Heart right ventricle (tissue), 16 donors: ENCODE results near the gene RPRD1B. TPM values are rescaled to one million over a fixed set of nuclear protein-coding genes. Genes with fewer than 3 reads are reported as not detected.
A peak's percentile ranks its signal among the peaks of the same experiment; 100 is the strongest.

Experiments
- ATAC-seq, 8 donors: fragments of 200-7000 bp; cut with Tn5 transposase; one replicate each; pipeline ENCODE4 v1.9.1; 2020; ENCODE audit warnings: mild to moderate bottlenecking in 8 of 8, moderate library complexity in 8 of 8, moderate number of reproducible peaks in 1 of 8
- DNase-seq, 2 donors: peaks; one replicate each; pipeline ENCODE4 v3.0.0-alpha.2; 2020
- H3K27ac ChIP-seq, 10 donors: fragments of 200-600 bp; sonication (generic) in 2 of 10; one replicate each; pipeline versions ENCODE4 v1.5.0 to v1.8.0; 2020 to 2022; ENCODE audit warnings: mild to moderate bottlenecking in 3 of 10
- H3K27me3 ChIP-seq, 7 donors: fragments of 200-600 bp; one replicate each; pipeline ENCODE4 v1.8.0; 2021 to 2022; ENCODE audit warnings: mild to moderate bottlenecking in 2 of 7
- H3K36me3 ChIP-seq, 9 donors: fragments of 200-600 bp; sonication (generic) in 1 of 9; one replicate each; pipeline versions ENCODE4 v1.5.0 to v1.8.0; 2020 to 2022; ENCODE audit warnings: mild to moderate bottlenecking in 2 of 9
- H3K4me1 ChIP-seq, 9 donors: fragments of 200-600 bp; sonication (generic) in 1 of 9; one replicate each; pipeline versions ENCODE4 v1.5.0 to v1.8.0; 2020 to 2022; ENCODE audit warnings: mild to moderate bottlenecking in 4 of 9
- H3K4me3 ChIP-seq, 10 donors: fragments of 200-600 bp; sonication (generic) in 2 of 10; one replicate each; pipeline versions ENCODE4 v1.5.0 to v1.8.0; 2020 to 2022; ENCODE audit warnings: mild to moderate bottlenecking in 7 of 10, moderate library complexity in 2 of 10
- H3K9me3 ChIP-seq, 11 donors: fragments of 200-600 bp in 10 of 11; sonication (generic) in 2 of 11; one replicate each; pipeline versions ENCODE4 v1.5.0 to v1.8.0; 2013 to 2022; ENCODE audit warnings: mild to moderate bottlenecking in 2 of 11, control low read depth in 1 of 11, moderate library complexity in 1 of 11
- WGBS, 2 donors: extraction: QIAGEN DNeasy Blood & Tissue Kit; methylation state at CpG; one replicate each; pipeline ENCODE4 v1.1.7; 2013; ENCODE audit warnings: inconsistent platforms in 1 of 2; 5-methylcytosine and 5-hydroxymethylcytosine counted together
- intact Hi-C, 10 donors: fragments of 100-400 bp; cut with DNase I; formaldehyde crosslinking; loops; one replicate each; pipeline versions ENCODE4 v1.11.1 to v1.14.2; 2022
- polyA plus RNA-seq, 2 donors: library from polyadenylated mRNA; stranded (reverse); fragments of 200-250 nt; gene quantifications; one replicate each; pipeline ENCODE4 v1.2.3, GENCODE V29; 2013
- total RNA-seq, 10 donors: library from RNA; stranded (reverse); fragmentation: NEBNext Ultra II Directional in 3 of 10; extraction: Animal tissue kit (Norgen Biotek cat#: 25700) in 3 of 10; gene quantifications; one replicate each; pipeline versions ENCODE4 v1.2.1 to v1.2.4, GENCODE V29; 2021 to 2023
- TF ChIP-seq, protein P1 (sequence below), 9 donors: fragments of 200-600 bp; sonication (generic) in 2 of 9; IDR thresholded peaks; one replicate each; pipeline versions ENCODE4 v1.5.0 to v1.8.0; 2021 to 2022; ENCODE audit warnings: antibody characterized with exemption in 9 of 9, mild to moderate bottlenecking in 5 of 9, moderate library complexity in 1 of 9
- donor health status: Arrhythmogenic right ventricular cardiomyopathy.
- donor health status: ischemic (EF 13 %, LVEDD 7.1; RV severe dilation, severe dysfunction).
- donor health status: healthy with polysubstance abuse.
- donor health status: DM: no; HTN: yes; CAD: no.
- donor health status: DM: no; HTN: no; CAD: no.
- donor health status: ischemic (EF 25% LVEDD 6.9; RV normal size, moderate dysfunction).
- donor health status: ischemic (EF 25% LVEDD 5.7; RV mildly dilated, moderate dysfunction).
- donor health status: healthy.
- donor health status: DM: yes; HTN: yes; CAD: no.
- donor health status: Ischemic cardiomyopathy.
- donor health status: ischemic (EF 35%, LVEDD 5.7; RV mildly dilated, moderate dysfunction).
- donor health status: nonischemic (EF 11% LVEDD 7.7; RV severe dilation, severe dysfunction).
- donor health status: DM: yes; HTN: yes; CAD: no.
- donor health status: PGD.
- donor health status: ischemic (EF 29% LVEDD 5.4; RV normal size, mild dysfunction).
- donor health status: nonischemic (EF 23%, LVEDD 6.1; RV moderate dilation, normal function).

The RPRD1B gene
- total and polyA plus RNA-seq, 12 donors = 10.4 to 78.1 (median 47.3) TPM

DNA sequence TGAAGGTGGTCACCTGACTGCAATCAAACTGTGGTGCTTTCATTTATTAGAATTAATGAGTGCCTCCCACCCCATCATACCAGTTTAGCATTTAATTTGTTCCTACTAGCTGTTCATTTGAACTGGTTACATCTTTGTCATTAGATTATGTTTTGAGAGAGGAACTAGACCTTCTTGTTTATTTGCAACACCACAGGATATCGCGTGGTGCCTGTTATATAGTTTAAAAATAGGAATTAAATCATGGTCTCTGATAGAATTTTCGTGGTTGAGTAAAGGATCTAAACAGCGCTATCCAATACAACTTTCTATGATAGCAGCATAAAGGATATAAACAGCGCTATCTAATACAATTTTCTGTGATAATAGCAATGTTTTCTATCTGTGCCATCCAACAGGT lies 2.8 kb downstream of the RPRD1B start:
- 75 to 76% methylated on average over 5 of the region's 5 CpGs for WGBS, 2 donors
- Histone ChIP-seq H3K36me3 (peaks cover 0 to 58% (median 10%) of the 10 kb centered on the region in 9 donors), H3K27me3 (no peaks in the 10 kb centered on the region), H3K4me1 (peaks cover 4 to 62% (median 51%) of the 10 kb centered on the region in 9 donors), H3K4me3 (no peak overlapping the region), H3K27ac (peak overlapping the region in 1 of 10 donors; percentile 20), H3K9me3 (no peaks in the 10 kb centered on the region)
- no peak for ATAC-seq
- intact Hi-C loops = no loop called here
- no peak for DNase-seq
- TF ChIP-seq, protein P1, sequence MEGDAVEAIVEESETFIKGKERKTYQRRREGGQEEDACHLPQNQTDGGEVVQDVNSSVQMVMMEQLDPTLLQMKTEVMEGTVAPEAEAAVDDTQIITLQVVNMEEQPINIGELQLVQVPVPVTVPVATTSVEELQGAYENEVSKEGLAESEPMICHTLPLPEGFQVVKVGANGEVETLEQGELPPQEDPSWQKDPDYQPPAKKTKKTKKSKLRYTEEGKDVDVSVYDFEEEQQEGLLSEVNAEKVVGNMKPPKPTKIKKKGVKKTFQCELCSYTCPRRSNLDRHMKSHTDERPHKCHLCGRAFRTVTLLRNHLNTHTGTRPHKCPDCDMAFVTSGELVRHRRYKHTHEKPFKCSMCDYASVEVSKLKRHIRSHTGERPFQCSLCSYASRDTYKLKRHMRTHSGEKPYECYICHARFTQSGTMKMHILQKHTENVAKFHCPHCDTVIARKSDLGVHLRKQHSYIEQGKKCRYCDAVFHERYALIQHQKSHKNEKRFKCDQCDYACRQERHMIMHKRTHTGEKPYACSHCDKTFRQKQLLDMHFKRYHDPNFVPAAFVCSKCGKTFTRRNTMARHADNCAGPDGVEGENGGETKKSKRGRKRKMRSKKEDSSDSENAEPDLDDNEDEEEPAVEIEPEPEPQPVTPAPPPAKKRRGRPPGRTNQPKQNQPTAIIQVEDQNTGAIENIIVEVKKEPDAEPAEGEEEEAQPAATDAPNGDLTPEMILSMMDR (IDR thresholded peaks at IDR 0.05) = no peak

DNA sequence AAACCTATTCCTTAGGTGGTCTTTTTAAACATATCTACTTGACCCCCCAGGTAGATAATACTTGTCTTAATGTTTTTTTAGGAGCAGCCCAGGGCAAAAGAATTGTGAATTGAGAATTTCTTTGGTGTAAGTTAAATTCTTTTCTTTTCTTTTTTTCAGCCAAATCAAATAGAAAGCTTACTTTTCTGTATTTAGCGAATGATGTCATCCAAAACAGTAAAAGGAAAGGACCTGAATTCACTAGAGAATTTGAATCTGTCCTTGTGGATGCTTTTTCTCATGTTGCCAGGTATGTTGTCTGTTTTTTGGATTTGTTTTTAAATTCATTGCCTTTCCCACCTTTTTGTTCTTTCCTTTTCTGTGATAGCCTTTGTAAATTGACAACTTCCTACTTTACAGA lies 6.7 kb downstream of the RPRD1B start:
- ATAC-seq = no peak

DNA sequence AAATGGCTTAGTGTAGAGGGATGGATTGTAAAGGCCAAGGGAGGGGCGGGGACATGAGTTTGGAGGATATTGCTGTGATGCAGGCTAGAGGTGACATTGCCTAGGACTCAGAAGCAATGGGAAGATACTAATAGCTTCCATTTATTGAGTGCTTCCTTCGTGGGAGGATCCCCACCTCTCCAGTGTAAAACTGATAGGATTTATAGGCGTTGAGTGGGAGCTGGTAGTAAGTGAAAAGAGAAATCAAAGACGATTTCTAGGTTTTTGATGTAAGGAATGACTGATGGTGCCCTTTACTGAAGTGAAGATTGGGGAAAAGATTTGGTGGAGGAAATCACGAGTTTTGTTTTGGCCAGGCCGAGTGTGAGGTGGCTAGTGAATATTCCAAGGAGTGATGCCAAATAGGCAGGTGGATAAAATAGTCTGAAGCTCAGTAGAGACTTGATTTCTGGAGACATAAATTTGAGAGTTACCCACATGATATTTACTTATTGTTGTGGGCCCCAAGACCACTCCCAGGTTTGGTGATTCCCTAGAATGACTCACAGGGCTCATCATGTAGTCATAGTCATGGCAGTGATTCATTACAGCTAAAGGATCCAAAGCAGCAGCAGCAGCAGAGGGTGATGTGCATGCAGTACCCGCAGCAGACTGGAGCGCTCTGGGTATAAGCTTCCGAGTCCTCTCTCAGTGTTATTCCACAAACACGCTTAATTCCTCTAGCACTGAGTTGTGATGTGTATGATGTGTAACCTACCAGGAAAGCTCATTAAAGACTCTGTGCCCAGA lies 10.2 kb downstream of the RPRD1B start:
- Histone ChIP-seq H3K27ac (no peak overlapping the region), H3K4me3 (no peak overlapping the region), H3K9me3 (no peaks in the 10 kb centered on the region), H3K4me1 (peaks cover 0 to 34% (median 12%) of the 10 kb centered on the region in 9 donors), H3K36me3 (peaks cover 0 to 91% (median 31%) of the 10 kb centered on the region in 9 donors), H3K27me3 (no peaks in the 10 kb centered on the region)
- DNase-seq (no peak), ATAC-seq (peak in 2 of 8 donors; percentile 47 to 50)
- intact Hi-C loops = no loop called here
- WGBS, 2 donors = 91% methylated on average over 10 of the region's 10 CpGs
- TF ChIP-seq, protein P1 (IDR thresholded peaks at IDR 0.05) = no peak

More for the DNA sequence above, 6.7 kb downstream of the RPRD1B start:
- H3K9me3 ChIP-seq = no peaks in the 10 kb centered on the region
- no peak for DNase-seq
- TF ChIP-seq, protein P1 (IDR thresholded peaks at IDR 0.05) = no peak
- no peak overlapping the region for H3K4me3 ChIP-seq
- peaks cover 0 to 93% (median 27%) of the 10 kb centered on the region in 9 donors for H3K36me3 ChIP-seq
- intact Hi-C loops = no loop called here
- H3K27ac ChIP-seq = no peak overlapping the region
- 55 to 100% methylated on average over 1 of the region's 1 CpG for WGBS, 2 donors
- no peaks in the 10 kb centered on the region for H3K27me3 ChIP-seq
- H3K4me1 ChIP-seq = peaks cover 0 to 41% (median 26%) of the 10 kb centered on the region in 9 donors

DNA sequence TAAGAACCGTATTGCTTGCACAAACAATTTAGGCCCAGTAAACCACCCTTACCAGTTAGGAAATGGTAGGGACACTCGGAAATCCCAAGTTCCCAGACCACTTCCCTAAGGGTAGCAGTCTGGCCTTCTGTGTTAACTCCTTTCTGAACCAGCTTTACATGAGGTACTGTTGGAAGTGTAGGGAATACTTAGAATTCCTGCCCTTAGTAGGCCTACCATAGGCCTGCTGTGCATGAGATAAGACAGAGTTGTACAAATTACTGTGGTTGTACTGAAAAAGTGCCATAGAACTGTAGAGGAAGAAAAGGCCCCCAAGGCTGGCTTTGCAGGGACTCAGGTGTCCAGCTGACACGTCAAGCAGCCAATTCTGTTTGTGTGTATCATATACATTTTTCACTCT lies 11.1 kb downstream of the RPRD1B start:
- DNase-seq = no peak
- peaks cover 0 to 41% (median 13%) of the 10 kb centered on the region in 9 donors for H3K4me1 ChIP-seq
- WGBS, 2 donors = 63 to 97% methylated on average over 3 of the region's 3 CpGs
- peaks cover 0 to 96% (median 35%) of the 10 kb centered on the region in 9 donors for H3K36me3 ChIP-seq
- intact Hi-C loops = no loop called here
- TF ChIP-seq, protein P1 (IDR thresholded peaks at IDR 0.05) = no peak
- H3K27ac ChIP-seq = no peak overlapping the region
- no peaks in the 10 kb centered on the region for H3K9me3 ChIP-seq
- no peak overlapping the region for H3K4me3 ChIP-seq
- no peak for ATAC-seq
- no peaks in the 10 kb centered on the region for H3K27me3 ChIP-seq
